Glutamatergic neuron (in vitro differentiated cells): ENCODE measurements around the gene CECR2. TPM values are rescaled to one million over a fixed set of nuclear protein-coding genes. Genes with fewer than 3 reads are reported as not detected.
"Not testable (repeated sequence)": the region's sequence is repeated elsewhere in the genome, so short reads cannot be mapped to it uniquely, and the experiment has no call there.

ENCODE experiments used
- DNase-seq: peaks from one replicate; pipeline ENCODE4 v3.0.0; 2022
- H3K27ac Mint-ChIP-seq: one replicate; pipeline ENCODE4 v1.8.0; 2020; ENCODE audit warnings: mild to moderate bottlenecking, mixed read lengths, inconsistent platforms; ENCODE audit not compliant: unreplicated experiment
- H3K27me3 Mint-ChIP-seq: one replicate; pipeline ENCODE4 v1.8.0; 2020; ENCODE audit warnings: mild to moderate bottlenecking, moderate library complexity, mixed read lengths, inconsistent platforms; ENCODE audit not compliant: unreplicated experiment
- H3K36me3 Mint-ChIP-seq: one replicate; pipeline ENCODE4 v1.8.0; 2020; ENCODE audit warnings: mild to moderate bottlenecking, mixed read lengths, inconsistent platforms; ENCODE audit not compliant: unreplicated experiment
- H3K4me1 Mint-ChIP-seq: one replicate; pipeline ENCODE4 v1.8.0; 2020; ENCODE audit warnings: mild to moderate bottlenecking, low read depth, mixed read lengths, inconsistent platforms; ENCODE audit not compliant: unreplicated experiment
- H3K4me3 Mint-ChIP-seq: one replicate; pipeline ENCODE4 v1.8.0; 2020; ENCODE audit warnings: mild to moderate bottlenecking, mixed read lengths, inconsistent platforms; ENCODE audit not compliant: unreplicated experiment
- H3K9me3 Mint-ChIP-seq: one replicate; pipeline ENCODE4 v1.8.0; 2020; ENCODE audit warnings: mild to moderate bottlenecking, moderate library complexity, mixed read lengths, inconsistent platforms; ENCODE audit not compliant: unreplicated experiment
- total RNA-seq: library from RNA; stranded (reverse); fragmentation: NEBNext Ultra II Directional; extraction: Animal tissue kit (Norgen Biotek cat#: 25700); gene quantifications from one replicate; pipeline ENCODE4 v1.2.1, GENCODE V29; 2021; ENCODE audit not compliant: unreplicated experiment
- TF ChIP-seq, protein P1 (sequence below): fragments of 200-600 bp; sonication (generic); IDR thresholded peaks from one replicate; pipeline ENCODE4 v1.5.0; 2021; ENCODE audit not compliant: partially characterized antibody, unreplicated experiment

CECR2 gene
- total RNA-seq, 1 donor from 2014 or later: 178 TPM

GRCh38 chr22:17419348-17419747 is 50.1 kb downstream of the CECR2 start:
- Mint-ChIP-seq H3K27ac (peak overlapping the region; percentile 29), H3K4me1 (peaks cover 63% of the 10 kb centered on the region), H3K9me3 (peaks cover 21% of the 10 kb centered on the region), H3K36me3 (no peaks in the 10 kb centered on the region), H3K27me3 (peaks cover 17% of the 10 kb centered on the region), H3K4me3 (peak overlapping the region; percentile 55)
- TF ChIP-seq, protein P1, sequence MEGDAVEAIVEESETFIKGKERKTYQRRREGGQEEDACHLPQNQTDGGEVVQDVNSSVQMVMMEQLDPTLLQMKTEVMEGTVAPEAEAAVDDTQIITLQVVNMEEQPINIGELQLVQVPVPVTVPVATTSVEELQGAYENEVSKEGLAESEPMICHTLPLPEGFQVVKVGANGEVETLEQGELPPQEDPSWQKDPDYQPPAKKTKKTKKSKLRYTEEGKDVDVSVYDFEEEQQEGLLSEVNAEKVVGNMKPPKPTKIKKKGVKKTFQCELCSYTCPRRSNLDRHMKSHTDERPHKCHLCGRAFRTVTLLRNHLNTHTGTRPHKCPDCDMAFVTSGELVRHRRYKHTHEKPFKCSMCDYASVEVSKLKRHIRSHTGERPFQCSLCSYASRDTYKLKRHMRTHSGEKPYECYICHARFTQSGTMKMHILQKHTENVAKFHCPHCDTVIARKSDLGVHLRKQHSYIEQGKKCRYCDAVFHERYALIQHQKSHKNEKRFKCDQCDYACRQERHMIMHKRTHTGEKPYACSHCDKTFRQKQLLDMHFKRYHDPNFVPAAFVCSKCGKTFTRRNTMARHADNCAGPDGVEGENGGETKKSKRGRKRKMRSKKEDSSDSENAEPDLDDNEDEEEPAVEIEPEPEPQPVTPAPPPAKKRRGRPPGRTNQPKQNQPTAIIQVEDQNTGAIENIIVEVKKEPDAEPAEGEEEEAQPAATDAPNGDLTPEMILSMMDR: no peak
- no peak for DNase-seq

- H3K27ac Mint-ChIP-seq: peak overlapping the region; percentile 5
- H3K4me1 Mint-ChIP-seq: peaks cover 59% of the 10 kb centered on the region
- no peak for DNase-seq
- peaks cover 17% of the 10 kb centered on the region for H3K9me3 Mint-ChIP-seq
- TF ChIP-seq, protein P1: no peak
- H3K27me3 Mint-ChIP-seq: peaks cover 15% of the 10 kb centered on the region
- H3K36me3 Mint-ChIP-seq: peaks cover 6% of the 10 kb centered on the region
- H3K4me3 Mint-ChIP-seq: peak overlapping the region; percentile 10
Observed at GRCh38 chr22:17422736-17423343, 53.6 kb downstream of the CECR2 start.

GRCh38 chr22:17423616-17424015 is 54.4 kb downstream of the CECR2 start:
- peaks cover 58% of the 10 kb centered on the region for H3K4me1 Mint-ChIP-seq
- TF ChIP-seq, protein P1: no peak
- no peak overlapping the region for H3K27ac Mint-ChIP-seq
- peaks cover 20% of the 10 kb centered on the region for H3K9me3 Mint-ChIP-seq
- H3K4me3 Mint-ChIP-seq: no peak overlapping the region
- H3K27me3 Mint-ChIP-seq: peaks cover 21% of the 10 kb centered on the region
- DNase-seq: no peak
- H3K36me3 Mint-ChIP-seq: peaks cover 9% of the 10 kb centered on the region

- peak overlapping the region; percentile 89 for H3K27ac Mint-ChIP-seq
- H3K4me3 Mint-ChIP-seq: peak overlapping the region; percentile 68
- DNase-seq, H3K36me3 Mint-ChIP-seq: not testable (repeated sequence)
- peaks cover 69% of the 10 kb centered on the region for H3K4me1 Mint-ChIP-seq
- peaks cover 21% of the 10 kb centered on the region for H3K9me3 Mint-ChIP-seq
- peaks cover 16% of the 10 kb centered on the region for H3K27me3 Mint-ChIP-seq
Observed at GRCh38 chr22:17427528-17427927, 58.3 kb downstream of the CECR2 start.

GRCh38 chr22:17429516-17429915 is 60.3 kb downstream of the CECR2 start:
- Mint-ChIP-seq H3K27ac (peak overlapping the region; percentile 87), H3K36me3 (peaks cover 9% of the 10 kb centered on the region), H3K9me3 (peaks cover 17% of the 10 kb centered on the region), H3K27me3 (peaks cover 13% of the 10 kb centered on the region), H3K4me1 (peaks cover 70% of the 10 kb centered on the region), H3K4me3 (peak overlapping the region; percentile 66)
- TF ChIP-seq, protein P1: no peak
- DNase-seq: no peak
